NCI-H2196 treated with DMSO at 0.1 percent for 48 hours (cell line): ENCODE measurements around the gene FOXK2.
"Not testable (repeated sequence)": the region's sequence is repeated elsewhere in the genome, so short reads cannot be mapped to it uniquely, and the experiment has no call there.

Experiments used
- DNase-seq: peaks from one replicate; lab custom pipeline; 2025; ENCODE audit not compliant: unreplicated experiment; lab: John Stamatoyannopoulos, UW

The FOXK2 gene

DNA sequence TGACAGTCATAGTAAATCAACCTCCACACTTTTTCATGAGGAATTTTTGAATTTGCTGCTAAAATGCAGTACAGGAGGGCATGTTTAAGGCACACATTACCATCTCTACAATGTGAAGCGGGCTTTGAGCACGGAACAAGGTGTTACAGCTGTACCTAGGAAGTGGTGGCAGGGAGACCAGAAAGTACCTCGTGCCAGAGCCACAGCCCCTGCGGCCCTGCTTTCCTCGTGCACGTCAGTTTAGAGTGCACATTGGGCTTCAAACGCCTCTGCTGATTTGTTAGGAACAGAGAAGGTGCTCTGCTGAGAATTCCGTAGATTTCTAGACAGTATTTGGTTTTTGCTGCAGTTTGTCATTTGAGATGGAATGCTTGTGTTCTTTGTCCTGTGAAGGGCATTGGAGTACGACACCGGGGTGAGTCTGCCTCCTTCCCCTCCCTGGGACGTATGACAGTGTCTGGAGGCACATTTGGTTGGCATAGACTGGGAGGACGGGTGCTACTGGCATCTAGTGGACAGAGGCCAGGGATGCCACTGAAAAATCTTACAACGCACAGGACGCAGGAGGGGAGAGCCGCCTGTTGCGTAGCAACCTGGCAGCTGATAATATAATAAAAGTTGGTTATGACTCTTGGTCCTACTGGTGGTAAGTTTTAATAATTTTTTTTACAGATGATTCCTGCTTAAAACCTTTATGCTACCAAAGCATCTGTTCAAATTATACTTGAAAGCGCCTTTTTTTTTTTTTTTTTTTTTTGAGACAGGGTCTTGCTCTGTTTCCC lies 9.1 kb downstream of the FOXK2 start:
- DNase-seq = peak; percentile 92

DNA sequence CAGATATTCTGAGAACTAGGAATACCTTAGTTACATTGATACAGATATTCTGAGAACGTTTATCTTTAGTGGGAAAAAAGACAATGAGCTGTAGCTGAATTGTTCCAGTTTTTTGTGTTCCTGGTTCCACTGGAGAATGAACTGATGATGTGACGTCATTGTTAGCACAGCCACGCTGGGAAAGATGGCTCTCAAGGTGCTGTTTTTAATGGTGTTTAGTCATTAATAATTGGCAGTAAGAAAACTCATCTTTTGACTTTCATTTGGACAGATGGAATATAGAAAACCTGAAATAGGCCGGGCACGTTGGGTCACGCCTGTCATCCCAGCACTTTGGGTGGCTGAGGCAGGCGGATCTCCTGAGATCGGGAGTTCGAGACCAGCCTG lies 10.4 kb downstream of the FOXK2 start:
- no peak for DNase-seq

DNA sequence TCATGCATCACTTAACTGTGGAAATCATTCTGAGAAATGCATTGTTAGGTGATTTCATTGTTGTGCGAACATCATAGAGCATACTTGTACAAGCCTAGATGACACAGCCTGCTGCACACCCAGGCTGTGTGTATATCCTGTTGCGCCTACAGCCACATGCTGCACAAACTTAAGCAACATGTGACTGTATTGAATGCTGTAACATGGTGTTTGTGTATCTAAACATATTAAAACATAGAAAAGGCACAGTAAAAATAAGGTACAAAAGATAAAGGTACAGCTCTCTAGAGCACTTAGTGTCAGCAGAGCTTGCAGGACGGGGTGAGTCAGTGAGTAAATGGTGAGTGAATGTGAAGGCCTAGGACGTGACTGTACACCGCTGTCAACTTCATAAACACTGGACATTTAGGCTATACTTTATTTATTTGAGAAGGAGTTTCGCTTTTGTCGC lies 11.9 kb downstream of the FOXK2 start:
- DNase-seq = no peak

DNA sequence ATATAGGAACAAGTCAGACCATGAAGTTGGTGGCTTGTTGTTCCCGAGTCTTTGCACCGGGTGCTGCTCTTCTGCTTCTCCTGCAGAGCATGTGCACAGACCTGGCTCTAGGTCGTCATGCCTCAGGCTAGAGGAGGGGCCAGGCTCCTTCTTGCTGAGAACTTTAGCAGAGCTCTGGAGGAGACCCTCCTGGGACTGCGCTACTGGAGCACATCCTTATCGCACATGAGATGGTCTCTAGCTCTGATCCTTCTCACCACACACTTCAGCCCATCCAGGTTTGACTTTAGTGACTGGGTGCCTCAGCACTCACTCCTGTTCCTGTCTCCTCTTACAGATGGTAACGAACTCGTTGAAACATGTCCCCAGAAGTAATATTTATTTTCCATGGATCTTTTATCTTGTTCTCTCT lies 14.9 kb downstream of the FOXK2 start:
- DNase-seq = no peak

DNA sequence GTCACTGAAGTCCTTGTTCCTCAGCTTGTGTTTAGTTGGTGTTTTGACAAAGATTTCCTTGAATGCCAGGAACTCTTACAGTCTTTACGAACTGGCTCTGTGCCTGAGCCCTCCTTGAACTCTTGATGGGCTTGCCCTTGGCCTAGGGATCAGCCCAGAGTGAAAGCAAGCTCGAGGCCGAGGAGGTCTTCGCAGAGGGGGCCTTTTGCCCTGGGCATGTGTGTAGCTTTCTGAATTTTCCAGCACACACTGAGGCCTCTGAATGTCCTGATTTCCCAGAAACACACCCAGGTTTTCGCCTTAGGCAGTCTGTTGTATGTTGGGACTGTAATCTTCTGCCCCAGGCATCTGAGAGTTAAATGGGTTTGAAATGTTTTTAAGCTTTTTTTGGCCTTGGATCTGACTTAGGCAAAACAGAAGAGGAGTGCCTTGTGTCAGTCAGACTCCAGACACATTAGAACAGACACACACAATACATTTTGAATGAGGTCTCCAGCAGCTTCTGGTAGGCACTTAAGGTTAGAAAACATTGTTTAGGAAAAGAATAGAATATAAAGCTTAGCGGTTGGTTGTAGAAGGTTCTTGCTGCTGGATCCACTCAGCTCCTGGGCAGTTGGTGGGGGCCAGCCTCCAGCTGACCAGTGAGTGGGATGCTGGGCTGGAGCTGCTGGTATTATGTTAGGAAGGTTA lies 17.1 kb downstream of the FOXK2 start:
- DNase-seq = no peak

DNA sequence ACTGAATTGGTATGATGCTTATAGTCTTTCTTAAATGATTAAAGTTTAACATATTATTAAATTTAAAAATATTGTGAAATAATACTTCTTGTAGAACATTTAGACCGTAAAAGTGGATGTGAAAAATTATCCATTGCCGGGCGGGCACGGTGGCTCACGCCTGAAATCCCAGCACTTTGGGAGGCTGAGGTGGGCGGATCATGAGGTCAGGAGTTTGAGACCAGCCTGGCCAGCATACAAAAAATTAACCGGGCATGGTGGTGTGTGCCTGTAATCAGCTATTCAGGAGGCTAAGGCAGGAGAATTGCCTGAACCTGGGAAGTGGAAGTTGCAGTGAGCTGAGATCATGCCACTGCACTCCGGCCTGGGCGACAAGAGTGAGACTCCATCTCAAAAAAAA lies 17.7 kb downstream of the FOXK2 start:
- DNase-seq = not testable (repeated sequence)

DNA sequence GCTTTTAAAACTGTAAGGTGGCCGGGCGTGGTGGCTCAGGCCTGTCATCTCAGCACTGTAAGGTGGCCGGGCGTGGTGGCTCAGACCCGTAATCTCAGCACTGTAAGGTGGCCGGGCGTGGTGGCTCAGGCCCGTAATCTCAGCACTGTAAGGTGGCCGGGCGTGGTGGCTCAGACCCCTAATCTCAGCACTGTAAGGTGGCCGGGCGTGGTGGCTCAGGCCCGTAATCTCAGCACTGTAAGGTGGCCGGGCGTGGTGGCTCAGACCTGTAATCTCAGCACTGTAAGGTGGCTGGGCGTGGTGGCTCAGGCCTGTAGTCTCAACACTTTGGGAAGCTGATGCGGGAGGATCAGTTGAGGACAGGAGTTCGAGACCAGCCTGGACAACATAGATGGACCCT lies 19.5 kb downstream of the FOXK2 start:
- not testable (repeated sequence) for DNase-seq

DNA sequence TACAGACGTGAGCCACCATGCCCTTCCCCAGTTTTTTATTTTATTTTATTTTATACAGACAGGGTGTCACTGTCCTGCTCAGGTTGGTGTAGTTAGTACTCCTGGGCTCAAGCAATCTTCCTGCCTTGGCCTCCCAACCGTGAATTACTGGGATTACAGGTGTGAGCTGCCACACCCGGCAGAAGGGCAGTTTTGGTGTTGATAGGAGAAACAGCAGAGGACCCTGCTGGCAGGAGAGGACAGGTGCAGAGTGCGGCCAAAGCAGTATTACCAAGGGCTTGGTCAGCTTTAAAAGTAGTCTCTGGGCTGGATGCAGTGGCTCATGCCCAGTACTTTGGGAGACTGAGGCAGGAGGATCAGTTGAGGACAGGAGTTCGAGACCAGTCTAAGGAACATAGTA lies 22.9 kb downstream of the FOXK2 start:
- no peak for DNase-seq

DNA sequence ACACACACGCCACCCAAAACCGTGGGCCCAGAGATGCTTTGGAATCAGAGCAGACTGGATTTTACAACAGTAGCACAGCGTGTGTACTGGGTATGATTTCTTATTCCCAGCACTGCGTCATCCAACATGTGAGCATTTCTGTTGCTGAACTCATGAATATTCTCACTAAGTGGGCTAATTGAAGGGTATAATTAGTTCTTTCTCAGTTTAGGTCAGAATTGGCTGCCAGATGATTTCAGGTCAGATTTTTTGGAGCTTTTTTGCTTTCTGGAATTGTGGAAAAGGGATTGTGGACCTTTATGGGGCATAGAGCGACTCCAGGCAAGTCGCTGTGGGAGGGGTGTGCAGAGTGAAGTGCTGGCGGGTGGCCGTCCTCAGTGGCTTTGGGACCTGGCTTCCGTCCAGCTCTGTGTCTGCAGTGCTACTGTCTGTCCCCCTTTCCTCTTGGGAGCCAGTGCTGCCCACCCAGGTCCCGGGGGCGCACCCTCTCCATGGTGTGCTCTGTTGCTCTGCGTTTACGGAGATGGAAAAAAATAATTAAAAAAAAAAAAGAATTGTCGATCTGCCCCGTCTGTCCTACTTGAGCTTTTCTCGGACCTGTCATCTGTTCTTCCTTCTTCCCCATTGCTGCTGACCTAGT lies 25.0 kb downstream of the FOXK2 start:
- no peak for DNase-seq

DNA sequence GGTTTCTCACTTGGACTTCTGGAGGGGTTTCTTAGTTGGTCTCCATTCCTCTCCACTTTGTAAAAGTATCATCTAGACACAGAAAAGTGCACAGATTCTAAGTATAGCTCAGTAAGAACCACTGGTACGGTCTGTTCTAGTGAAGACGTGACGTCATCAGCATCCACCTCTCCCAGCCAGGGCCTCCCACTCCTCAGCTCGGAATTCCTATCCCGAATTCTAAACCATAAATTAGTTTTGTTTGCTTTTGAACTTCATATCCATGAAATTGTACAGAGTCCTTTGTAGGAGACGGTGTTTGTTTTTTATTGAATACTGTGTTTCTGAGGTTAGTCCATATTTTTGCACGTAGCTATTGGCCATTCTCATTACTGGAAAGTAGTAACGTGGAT lies 25.5 kb downstream of the FOXK2 start:
- DNase-seq = no peak

DNA sequence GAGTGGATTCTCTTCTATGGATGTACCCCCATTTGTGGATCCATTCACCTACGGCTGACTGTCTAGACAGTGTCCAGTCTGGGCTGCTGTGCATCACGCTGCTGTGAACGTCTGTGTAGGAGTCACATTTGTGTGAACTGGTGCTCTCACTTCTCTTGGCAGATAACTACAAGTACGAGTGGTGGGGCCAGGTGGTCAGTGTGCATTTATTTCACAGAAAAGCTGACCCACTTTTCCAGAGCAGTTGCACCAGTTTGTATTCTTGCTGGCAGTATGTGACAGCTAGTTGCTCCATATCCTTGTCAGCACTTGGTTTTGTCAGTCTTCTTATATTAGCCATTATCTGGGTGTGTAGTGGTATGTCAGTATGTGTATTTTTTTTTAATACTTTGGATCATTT lies 28.4 kb downstream of the FOXK2 start:
- no peak for DNase-seq

DNA sequence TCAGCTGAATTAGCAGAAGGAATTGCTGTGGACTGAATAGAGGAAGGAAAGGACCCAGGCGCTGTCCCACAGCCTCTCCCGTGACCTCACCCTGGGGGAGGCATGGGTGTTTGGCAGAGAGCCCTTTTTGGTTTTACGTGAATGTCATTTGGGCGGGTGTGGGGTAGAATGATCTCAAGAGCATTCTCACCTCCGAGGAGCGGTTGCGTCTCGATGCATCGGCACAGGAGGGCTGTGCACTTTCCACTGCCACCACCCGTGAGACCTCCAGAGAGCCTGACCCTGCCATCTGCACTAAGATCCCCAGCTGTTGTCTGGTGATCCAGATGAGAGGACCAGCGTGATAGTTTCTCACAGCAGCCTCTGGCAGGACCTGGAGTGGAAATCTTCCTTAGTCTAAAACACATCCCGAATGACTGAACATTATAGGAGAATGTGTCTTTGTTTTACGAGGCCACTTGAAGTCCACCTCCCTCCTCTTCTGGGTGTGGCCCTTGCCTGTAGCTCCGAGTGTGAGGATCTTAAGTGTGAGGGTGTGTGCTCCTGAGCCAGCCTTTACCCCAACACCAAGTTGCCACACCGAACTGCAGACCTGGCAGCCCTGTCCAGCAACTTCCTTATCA lies 29.3 kb downstream of the FOXK2 start:
- no peak for DNase-seq

DNA sequence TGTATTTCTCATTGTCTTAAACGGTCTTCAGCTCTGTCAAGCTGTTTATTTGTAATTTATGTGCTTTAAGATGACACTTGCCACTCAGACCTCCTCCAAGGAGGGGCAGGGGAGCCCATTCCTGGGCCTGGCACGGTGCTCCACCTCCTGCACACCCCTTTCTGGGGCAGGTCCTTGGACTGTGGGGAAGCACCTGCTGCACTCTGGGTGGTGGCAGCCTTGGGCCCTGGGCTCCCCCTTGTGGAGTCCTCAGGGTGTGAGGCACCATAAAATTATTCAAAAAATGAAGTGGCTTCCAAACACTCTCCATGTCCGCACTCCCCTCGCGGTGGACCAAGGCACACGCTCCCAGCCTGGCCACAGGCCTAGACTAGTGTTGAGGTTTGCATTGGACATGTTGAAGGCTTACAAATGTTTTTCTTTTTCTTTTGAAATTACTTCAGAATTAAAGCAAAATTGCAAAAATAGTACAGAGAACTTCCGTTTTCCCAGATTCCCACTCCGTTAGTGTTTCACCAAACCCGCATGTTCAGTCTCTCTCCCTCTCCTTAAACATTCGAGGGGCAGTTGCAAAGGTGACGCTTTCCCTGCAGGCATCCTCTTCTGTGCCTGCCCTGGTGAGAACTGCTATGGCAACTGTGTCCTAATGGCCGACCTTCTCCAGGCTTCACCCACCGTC lies 32.4 kb downstream of the FOXK2 start:
- DNase-seq = peak; percentile 74

DNA sequence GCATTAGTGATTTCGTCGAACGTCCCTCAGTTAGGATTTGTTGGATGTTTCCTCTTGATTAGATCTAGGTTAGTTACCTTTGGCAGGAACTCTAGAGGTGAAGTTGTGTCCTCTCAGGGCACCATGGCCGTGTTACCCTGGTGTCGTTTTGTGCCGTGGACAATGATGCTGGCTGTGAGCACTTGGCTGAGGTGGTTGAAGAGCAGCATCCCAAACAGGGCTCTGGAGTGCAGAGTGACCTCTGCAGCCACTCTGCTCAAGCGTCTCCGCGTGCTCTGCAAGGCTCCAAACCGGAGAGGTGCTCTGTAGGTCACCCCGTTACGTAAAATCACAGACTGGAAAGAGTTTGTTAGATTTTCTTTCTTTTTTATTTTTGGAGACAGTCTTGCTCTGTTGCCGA lies 33.0 kb downstream of the FOXK2 start:
- DNase-seq = no peak

DNA sequence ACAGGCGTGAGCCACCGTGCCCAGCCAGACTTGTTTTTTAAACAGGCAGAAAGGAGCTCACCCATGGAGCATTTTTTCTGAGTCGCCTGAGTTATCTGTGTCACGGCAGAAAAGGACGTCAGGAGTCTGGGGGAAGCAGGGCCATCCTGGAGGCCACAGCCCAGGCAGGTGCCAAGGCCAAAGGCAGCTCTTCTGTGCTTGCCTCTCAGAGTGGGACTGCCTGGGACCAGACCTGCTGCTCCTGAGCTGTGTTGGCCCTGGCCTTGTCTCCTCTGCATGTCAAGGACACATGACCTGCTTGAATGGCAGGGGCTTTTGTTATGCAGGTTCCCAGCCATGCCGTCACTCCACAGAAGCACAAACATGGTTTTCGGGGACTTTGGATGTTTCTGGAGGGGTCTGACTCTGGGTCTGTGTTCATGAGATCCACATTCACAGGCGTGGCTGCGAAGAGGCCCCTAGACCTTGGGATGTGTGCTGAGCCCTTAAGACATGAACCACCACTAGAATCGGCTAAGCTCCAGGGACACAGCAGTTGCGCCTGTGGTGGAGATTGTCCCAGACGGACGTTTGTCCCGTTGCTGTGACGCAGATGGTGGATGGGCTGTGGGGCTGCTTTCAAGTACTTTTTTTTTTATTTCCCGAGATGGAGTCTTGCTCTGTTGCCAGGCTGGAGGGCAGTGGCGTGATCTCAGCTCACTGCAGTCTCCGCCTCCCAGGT lies 33.8 kb downstream of the FOXK2 start:
- no peak for DNase-seq

DNA sequence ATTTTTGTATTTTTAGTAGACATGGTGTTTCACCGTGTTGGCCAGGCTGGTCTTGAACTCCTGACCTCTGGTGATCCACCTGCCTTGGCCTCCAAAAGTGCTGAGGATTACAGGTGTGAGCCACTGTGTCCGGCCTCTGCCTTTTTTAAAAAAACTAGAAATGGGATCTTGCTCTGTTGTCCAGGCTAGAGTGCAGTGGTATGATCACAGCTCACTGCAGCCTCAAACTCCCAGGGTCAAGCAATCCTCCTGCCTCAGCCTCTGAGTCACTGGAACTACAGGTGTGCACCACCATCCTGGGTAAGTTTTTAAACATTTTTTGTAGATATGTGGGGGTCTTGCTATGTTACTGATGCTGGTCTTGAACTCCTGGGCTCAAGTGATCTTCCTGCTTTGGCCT lies 38.0 kb downstream of the FOXK2 start:
- not testable (repeated sequence) for DNase-seq

DNA sequence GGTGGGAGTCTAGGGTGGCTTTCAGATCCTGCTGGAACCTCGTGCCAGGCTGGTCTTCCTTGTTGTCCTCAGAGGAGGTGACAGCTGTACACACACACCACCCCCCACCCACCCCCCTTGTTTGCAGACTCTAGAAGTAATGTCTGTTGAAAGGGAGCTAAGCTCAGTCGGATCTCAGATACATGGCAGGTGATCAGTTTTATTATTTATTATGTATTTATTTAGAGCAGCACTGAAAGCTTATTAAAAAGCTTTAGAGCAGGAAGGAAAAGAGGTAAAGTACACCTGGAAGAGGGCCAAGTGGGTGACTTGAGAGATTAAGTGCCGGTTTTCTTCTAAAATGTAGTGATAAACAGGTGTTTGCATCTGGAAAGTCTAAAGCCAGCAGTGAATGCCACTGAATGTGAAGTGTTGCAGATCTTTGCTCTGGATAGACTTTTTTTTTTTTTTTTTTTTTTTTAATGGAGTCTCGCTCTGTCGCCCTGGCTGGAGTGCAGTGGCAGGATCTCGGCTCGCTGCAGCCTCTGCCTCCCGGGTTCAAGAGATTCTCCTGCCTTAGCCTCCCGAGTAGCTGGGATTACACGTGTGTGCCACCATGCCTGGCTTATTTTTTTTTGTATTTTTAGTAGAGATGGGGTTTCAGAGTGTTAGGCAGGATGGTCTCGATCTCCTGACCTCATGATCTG lies 40.2 kb downstream of the FOXK2 start:
- DNase-seq = peak; percentile 93

DNA sequence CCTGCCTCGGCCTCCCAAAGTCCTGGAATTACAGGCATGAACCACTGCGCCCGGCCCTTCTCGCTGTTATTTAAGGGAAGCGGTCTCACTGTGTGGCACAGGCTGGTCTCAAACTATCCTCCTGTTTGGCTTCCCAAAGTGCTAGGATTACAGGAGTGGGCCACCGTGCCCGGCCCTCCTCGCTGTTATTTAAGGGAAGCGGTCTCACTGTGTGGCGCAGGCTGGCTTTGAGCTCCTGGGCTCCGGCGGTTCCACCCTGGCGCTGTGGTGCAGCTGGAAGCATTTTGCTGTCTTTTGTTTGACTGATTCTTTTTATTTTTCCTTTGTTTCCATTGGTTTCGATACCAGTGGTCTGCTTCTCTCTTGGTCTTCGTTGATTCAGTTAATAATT lies 40.7 kb downstream of the FOXK2 start:
- DNase-seq = no peak

DNA sequence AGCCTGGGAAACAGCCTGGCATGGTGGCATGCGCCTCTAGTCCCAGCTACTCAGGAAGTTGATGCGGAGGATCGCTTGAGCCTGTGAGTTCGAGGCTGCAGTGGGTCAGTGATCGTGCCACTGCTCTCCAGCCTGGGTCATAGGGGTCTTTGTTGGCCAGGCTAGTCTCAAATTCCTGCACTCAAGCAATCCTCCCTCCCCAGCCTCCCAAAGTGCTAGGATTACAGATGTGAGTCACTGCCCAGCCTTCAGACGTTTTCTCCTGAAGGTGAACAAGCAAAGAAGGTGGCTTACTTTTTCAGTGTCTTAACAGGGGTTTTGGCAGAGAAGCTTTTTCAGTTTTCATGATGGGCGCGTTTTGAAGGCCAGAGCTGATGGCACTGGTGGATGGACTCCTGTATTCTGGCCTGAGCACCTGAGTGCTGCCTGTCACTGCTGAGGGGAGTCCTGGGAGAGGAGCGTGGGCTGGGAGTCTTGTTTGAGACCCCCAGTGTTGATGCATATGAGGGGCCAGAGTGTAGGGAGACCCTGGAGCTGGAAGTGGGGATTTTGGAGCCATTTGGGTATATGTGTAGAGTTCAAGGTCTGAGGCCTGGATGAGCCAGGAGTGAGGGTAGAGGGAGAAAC lies 41.4 kb downstream of the FOXK2 start:
- DNase-seq = no peak
